ENCODE data around the gene CPNE1.

The CPNE1 gene

DNA sequence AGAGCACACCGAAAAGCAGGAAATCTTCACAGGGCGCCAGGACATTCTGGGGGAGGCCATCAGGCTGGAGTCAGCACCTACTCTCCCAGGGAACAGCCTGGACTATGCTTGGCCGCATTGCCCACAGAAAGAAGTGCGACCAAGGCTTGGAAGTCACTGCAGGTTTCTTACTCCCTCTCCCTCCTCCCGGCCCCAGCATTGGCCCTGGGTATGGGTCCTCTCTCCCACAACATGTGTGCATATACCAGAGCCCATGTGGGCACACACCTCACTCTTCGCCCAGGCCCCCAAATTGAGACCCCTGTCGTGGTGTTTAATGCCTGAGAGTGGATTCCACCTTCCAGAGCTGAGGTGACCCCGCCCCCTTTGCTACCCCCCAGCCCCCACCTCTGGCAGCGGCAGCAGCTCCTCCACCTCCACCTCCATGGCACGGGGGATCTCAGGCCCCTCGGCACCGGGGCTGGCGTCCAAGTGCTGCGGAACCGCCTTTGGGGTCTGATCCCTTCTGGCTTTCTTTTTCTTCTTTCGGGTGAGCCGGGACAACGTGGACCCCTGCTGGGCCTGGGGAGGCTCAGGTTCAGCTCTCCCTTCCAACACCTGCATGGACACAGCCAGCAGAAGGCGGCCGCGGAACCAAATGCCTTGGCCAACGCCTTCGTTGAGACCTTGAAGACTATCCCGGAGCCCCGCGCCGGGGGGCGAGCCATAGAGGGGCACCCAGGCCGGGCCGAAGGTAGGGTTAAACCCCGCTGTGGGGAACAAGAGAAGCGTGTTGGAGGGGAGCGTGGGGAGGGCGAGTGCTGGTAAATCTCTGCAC is 64.3 kb downstream of the CPNE1 start:
- TF ChIP-seq CTCF (IDR thresholded peaks at IDR 0.05; ENCODE audit: borderline replicate concordance, insufficient read depth, low read depth, low read length): no peak
- no peak overlapping the region for H3K4me3 ChIP-seq (ENCODE audit: low read depth, low read length)

DNA sequence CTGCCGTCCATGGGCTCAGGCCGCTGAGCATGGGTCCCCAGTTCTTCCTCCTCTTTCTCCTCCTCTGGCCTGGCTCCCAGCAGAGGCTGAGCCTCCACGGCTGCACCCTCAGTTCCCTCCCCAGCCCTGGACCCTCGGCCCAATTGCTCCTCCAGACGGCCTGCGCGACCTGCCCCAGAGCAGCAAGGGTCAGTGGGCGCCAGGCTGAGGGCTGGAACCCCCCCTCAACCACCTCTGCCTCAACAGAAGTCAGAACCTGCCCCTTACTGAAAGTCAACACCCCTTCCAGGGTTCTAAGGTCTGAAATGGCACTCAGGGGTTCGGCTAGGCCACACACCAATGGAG is 65.0 kb downstream of the CPNE1 start:
- H3K4me3 ChIP-seq (ENCODE audit: low read depth, low read length): no peak overlapping the region
- no peak for TF ChIP-seq CTCF (IDR thresholded peaks at IDR 0.05; ENCODE audit: borderline replicate concordance, insufficient read depth, low read depth, low read length)

GRCh38 chr20:35598899-35599775 is 65.6 kb downstream of the CPNE1 start:
- no peak for TF ChIP-seq CTCF (IDR thresholded peaks at IDR 0.05; ENCODE audit: borderline replicate concordance, insufficient read depth, low read depth, low read length)
- H3K4me3 ChIP-seq (ENCODE audit: low read depth, low read length): no peak overlapping the region

DNA sequence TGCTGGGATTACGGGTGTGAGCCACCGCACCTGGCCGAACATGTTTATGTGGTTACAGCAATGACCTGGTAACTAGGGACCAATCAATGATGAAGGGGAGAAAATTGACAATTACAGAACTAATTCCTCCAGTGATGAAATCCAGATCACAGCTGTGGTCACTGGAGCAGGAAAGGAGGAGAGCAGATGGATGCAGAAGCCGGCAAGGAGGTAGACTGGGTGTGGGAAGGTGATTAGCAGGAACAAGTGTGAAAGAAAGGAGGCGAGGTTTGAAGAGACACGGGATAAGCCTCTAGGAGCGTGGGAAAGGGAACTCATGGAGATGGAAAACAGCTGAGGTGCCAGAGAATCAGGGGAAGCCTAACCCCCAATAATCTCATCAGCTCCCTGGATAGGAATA is 66.2 kb downstream of the CPNE1 start:
- no peak for TF ChIP-seq CTCF (IDR thresholded peaks at IDR 0.05; ENCODE audit: borderline replicate concordance, insufficient read depth, low read depth, low read length)
- H3K4me3 ChIP-seq (ENCODE audit: low read depth, low read length): no peak overlapping the region

DNA sequence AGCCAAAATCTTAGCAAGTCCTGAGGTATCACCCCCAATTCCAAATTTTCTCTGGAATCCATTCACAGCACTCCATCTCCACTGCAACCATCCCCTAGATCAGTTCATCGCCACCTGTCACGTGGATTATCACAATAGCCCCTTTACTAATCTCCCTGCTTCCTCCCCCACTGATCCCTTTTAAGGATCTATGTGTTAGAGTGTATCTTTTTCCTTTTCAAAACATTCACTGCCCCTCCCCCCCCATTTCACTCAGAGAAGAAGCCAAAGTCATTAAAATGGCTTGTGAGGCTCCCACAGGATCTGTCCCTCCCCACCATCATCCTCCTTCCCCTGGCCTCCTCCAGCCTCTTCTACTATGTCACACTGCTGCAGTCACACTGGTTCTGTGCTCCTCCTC is 67.5 kb downstream of the CPNE1 start:
- TF ChIP-seq CTCF (IDR thresholded peaks at IDR 0.05; ENCODE audit: borderline replicate concordance, insufficient read depth, low read depth, low read length): no peak
- no peak overlapping the region for H3K4me3 ChIP-seq (ENCODE audit: low read depth, low read length)

DNA sequence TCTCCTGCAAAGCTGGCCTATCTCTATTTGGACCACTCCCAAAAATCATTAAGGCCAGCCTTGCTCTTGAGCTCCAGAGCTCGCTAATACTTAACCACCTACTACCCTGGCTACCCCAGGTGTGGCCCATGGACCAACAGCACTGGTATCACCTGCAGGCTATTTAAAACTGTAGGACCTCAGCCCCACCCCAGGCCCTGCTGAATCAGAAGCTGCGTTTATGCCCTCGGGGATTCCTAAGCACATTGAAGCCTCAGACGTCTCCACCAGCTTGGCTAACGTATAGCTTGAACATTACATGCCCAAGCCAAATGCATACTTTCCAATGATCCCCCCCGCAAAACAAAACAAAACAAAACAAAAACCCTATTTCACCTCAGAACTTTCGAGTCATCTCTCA is 68.8 kb downstream of the CPNE1 start:
- H3K4me3 ChIP-seq (ENCODE audit: low read depth, low read length): no peak overlapping the region
- TF ChIP-seq CTCF (IDR thresholded peaks at IDR 0.05; ENCODE audit: borderline replicate concordance, insufficient read depth, low read depth, low read length): no peak

Measured in GM12875 (cell line).